Prostate gland (tissue), 2 donors: Measurements from ENCODE around the gene RHOU.

Source experiments
- CTCF ChIP-seq, 4 experiments: fragments of 200-600 bp in 2 of 4; fragments of 450-650 bp in 2 of 4; sonication (generic) in 2 of 4; IDR thresholded peaks; 1 replicate in 3 of 4; 2 replicates in 1 of 4; pipeline ENCODE4 v1.5.1; 2016 to 2019; ENCODE audit warnings: antibody characterized with exemption in 4 of 4, mild to moderate bottlenecking in 2 of 4, moderate library complexity in 2 of 4
- POLR2AphosphoS5 ChIP-seq: sonication (generic); formaldehyde crosslinking; IDR thresholded peaks from one replicate; pipeline ENCODE4 v1.6.1; 2017; ENCODE audit warnings: antibody characterized with exemption

GRCh38 chr1:228752258-228752657 is 17.0 kb downstream of the RHOU start:
- TF ChIP-seq CTCF (IDR thresholded peaks at IDR 0.05) (no peak), POLR2AphosphoS5 (no peak)
